ENCODE results near the gene NDUFB3. TPM values are rescaled to one million over a fixed set of nuclear protein-coding genes. Genes with fewer than 3 reads are reported as not detected.

NDUFB3 gene
- total and polyA plus RNA-seq, 2 donors (not counting 1 experiment from before 2014, with no cell fraction given), result 13.0 to 44.7 TPM

DNA sequence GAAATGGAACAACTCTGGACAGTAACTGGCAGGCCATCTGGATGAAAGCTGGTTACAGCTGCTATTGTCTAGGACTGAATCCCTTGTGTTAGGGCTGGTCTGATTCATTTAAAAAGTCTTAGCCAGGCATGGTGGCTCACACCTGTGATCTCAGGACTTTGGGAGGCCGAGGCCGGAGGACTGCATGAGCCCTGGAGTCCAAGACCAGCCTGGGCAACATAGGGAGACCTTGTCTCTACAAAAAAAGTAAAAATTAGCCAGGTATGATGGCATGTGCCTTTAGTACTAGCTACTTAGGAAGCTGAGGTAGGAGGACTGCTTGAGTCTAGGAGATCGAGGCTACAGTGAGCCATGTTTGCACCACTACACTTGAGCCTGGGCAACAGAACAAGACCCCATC is 28.7 kb downstream of the NDUFB3 start:
- no peaks in the 10 kb centered on the region for H3K79me2 ChIP-seq (ENCODE audit: control insufficient read depth, insufficient read depth, low read length)
- no peak for DNase-seq
- no peaks in the 10 kb centered on the region for H3K27me3 Mint-ChIP-seq

DNA sequence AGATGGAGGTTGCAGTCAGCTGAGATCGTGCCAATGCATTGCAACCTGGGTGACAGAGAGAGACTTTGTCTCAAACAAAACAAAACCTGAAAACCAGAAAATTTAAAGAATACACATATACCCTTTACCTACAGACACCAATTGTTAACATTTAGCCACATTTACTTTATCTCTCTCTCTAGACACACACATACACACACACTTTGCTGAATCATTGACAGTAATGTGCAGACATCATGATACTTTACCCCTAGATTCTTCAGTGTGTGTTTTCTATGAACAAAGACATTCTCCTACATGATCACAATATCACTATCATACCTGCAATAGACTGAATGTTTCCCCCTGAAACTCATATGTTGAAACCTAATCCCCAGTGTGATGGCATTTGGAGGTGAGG is 34.0 kb downstream of the NDUFB3 start:
- peaks cover 4% of the 10 kb centered on the region for H3K4me1 Mint-ChIP-seq
- intact Hi-C loops (cut with micrococcal nuclease), result no loop called here
- peaks cover 0 to 5% of the 10 kb centered on the region in 2 experiments for H3K36me3 ChIP-seq (replicated peaks in 1 of 2; ENCODE audit: control extremely low read depth in 1 of 2, control insufficient read depth in 1 of 2, extremely low read depth in 1 of 2, insufficient read depth in 2 of 2, low read length in 1 of 2)
- no peaks in the 10 kb centered on the region for H3K4me1 ChIP-seq (ENCODE audit: control insufficient read depth in 2 of 2, insufficient read depth in 2 of 2, low read length in 2 of 2)
- no peaks in the 10 kb centered on the region for H4K20me1 ChIP-seq (ENCODE audit: control insufficient read depth, insufficient read depth, low read length, poor library complexity, severe bottlenecking)
- H3K27me3 ChIP-seq (replicated peaks in 1 of 4; ENCODE audit: control extremely low read depth in 1 of 4, control insufficient read depth in 3 of 4, insufficient read depth in 4 of 4, low read length in 3 of 4), result no peaks in the 10 kb centered on the region
- no peaks in the 10 kb centered on the region for H3K9me3 Mint-ChIP-seq (ENCODE audit: insufficient read depth)
- H3K27me3 Mint-ChIP-seq, result no peaks in the 10 kb centered on the region
- no peak overlapping the region for H3K4me3 Mint-ChIP-seq
- no peak for ATAC-seq (ENCODE audit: low read depth)
- no peak overlapping the region for H3K4me2 ChIP-seq (replicated peaks; ENCODE audit: low read depth, low read length, poor library complexity, severe bottlenecking)
- DNase-seq, result no peak
- no peak overlapping the region for H3K27ac Mint-ChIP-seq
- no peaks in the 10 kb centered on the region for H3K9me3 ChIP-seq (ENCODE audit: control extremely low read depth in 1 of 3, control insufficient read depth in 2 of 3, insufficient read depth in 1 of 3, low read length in 2 of 3)
- POLR2A ChIA-PET, result no interaction called here
- no peak overlapping the region for H3K9ac ChIP-seq (ENCODE audit: low read length)
- H3K4me3 ChIP-seq (ENCODE audit: control extremely low read depth in 1 of 5, extremely low read depth in 1 of 5, insufficient read depth in 1 of 5, low read depth in 2 of 5, low read length in 4 of 5), result no peak overlapping the region
- H3K79me2 ChIP-seq (ENCODE audit: control insufficient read depth, insufficient read depth, low read length), result peaks cover 3% of the 10 kb centered on the region
- TF ChIP-seq, protein P1, sequence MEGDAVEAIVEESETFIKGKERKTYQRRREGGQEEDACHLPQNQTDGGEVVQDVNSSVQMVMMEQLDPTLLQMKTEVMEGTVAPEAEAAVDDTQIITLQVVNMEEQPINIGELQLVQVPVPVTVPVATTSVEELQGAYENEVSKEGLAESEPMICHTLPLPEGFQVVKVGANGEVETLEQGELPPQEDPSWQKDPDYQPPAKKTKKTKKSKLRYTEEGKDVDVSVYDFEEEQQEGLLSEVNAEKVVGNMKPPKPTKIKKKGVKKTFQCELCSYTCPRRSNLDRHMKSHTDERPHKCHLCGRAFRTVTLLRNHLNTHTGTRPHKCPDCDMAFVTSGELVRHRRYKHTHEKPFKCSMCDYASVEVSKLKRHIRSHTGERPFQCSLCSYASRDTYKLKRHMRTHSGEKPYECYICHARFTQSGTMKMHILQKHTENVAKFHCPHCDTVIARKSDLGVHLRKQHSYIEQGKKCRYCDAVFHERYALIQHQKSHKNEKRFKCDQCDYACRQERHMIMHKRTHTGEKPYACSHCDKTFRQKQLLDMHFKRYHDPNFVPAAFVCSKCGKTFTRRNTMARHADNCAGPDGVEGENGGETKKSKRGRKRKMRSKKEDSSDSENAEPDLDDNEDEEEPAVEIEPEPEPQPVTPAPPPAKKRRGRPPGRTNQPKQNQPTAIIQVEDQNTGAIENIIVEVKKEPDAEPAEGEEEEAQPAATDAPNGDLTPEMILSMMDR (IDR thresholded peaks at IDR 0.05), result no peak
- TF ChIP-seq EZH2 (IDR thresholded peaks at IDR 0.05; ENCODE audit: borderline replicate concordance, insufficient read depth, low read depth, low read length, poor library complexity, severe bottlenecking), result no peak
- CTCF ChIA-PET, result no interaction called here
- WGBS (ENCODE audit: insufficient coverage), result 100% methylated on average over 1 of the region's 1 CpG
- H2AFZ ChIP-seq (ENCODE audit: insufficient read depth, low read depth, low read length, poor library complexity, severe bottlenecking), result no peak overlapping the region
- H3K27ac ChIP-seq (ENCODE audit: low read length in 2 of 2), result no peak overlapping the region

More for the DNA sequence above, 28.7 kb downstream of the NDUFB3 start:
- Histone ChIP-seq H2AFZ (ENCODE audit: insufficient read depth, low read depth, low read length, poor library complexity, severe bottlenecking) (no peak overlapping the region), H3K4me3 (ENCODE audit: control extremely low read depth in 1 of 5, extremely low read depth in 1 of 5, insufficient read depth in 1 of 5, low read depth in 2 of 5, low read length in 4 of 5) (no peak overlapping the region), H3K4me2 (replicated peaks; ENCODE audit: low read depth, low read length, poor library complexity, severe bottlenecking) (no peak overlapping the region), H3K9me3 (ENCODE audit: control extremely low read depth in 1 of 3, control insufficient read depth in 2 of 3, insufficient read depth in 1 of 3, low read length in 2 of 3) (no peaks in the 10 kb centered on the region), H3K9ac (ENCODE audit: low read length) (no peak overlapping the region), H3K36me3 (replicated peaks in 1 of 2; ENCODE audit: control extremely low read depth in 1 of 2, control insufficient read depth in 1 of 2, extremely low read depth in 1 of 2, insufficient read depth in 2 of 2, low read length in 1 of 2) (peaks cover 0 to 2% of the 10 kb centered on the region in 2 experiments), H3K27ac (ENCODE audit: low read length in 2 of 2) (no peak overlapping the region), H4K20me1 (ENCODE audit: control insufficient read depth, insufficient read depth, low read length, poor library complexity, severe bottlenecking) (no peaks in the 10 kb centered on the region), H3K27me3 (replicated peaks in 1 of 4; ENCODE audit: control extremely low read depth in 1 of 4, control insufficient read depth in 3 of 4, insufficient read depth in 4 of 4, low read length in 3 of 4) (no peaks in the 10 kb centered on the region), H3K4me1 (ENCODE audit: control insufficient read depth in 2 of 2, insufficient read depth in 2 of 2, low read length in 2 of 2) (no peaks in the 10 kb centered on the region)
- ChIA-PET POLR2A (interaction anchor here (0.6 kb wide), 1 partner anchor 336 kb away, joined by 3 read pairs; no protein-coding TSS in a partner anchor), CTCF (interaction anchor here (0.6 to 1.5 kb wide), 2 partner anchors 13 to 15 kb away, joined by 3 read pairs; partner anchors contain the start of gene CFLAR)
- intact Hi-C loops (cut with micrococcal nuclease), result no loop called here
- H3K27ac Mint-ChIP-seq, result no peak overlapping the region
- 93% methylated on average over 3 of the region's 3 CpGs for WGBS (ENCODE audit: insufficient coverage)
- TF ChIP-seq EZH2 (IDR thresholded peaks at IDR 0.05; ENCODE audit: borderline replicate concordance, insufficient read depth, low read depth, low read length, poor library complexity, severe bottlenecking), result no peak
- TF ChIP-seq, protein P1 (IDR thresholded peaks at IDR 0.05), result no peak
- no peaks in the 10 kb centered on the region for H3K9me3 Mint-ChIP-seq (ENCODE audit: insufficient read depth)
- H3K4me3 Mint-ChIP-seq, result no peak overlapping the region
- no peak for ATAC-seq (ENCODE audit: low read depth)
- H3K4me1 Mint-ChIP-seq, result peaks cover 4% of the 10 kb centered on the region
